ENCODE measurements around the gene GALNTL6.
"Not testable (repeated sequence)": the region's sequence is repeated elsewhere in the genome, so short reads cannot be mapped to it uniquely, and the experiment has no call there.

GALNTL6 gene

DNA sequence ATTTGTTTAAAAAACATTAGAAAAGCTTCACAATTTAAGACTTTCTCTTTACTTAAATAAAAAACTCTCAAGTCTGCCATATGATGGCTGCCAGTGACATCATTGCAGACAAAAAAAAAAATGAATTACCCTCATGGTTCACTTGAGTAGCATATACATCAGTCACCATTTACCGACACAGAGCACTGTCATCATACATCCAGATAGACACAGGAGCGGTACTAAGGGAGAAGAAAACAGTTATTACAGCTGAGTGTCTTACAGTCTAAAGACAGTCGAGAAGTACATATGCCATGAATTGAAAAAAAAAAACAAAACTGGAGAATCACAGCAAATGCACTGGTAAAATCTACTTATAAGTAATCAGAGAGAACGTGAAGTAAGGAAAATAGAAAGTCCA, 949.7 kb downstream of the GALNTL6 start:
- FAIRE-seq, result no peak
- DNase-seq (ENCODE audit: extremely low spot score, insufficient read length, low read depth), result no peak

- FAIRE-seq, result no peak
- DNase-seq (ENCODE audit: extremely low spot score, insufficient read length, low read depth), result no peak
Observed at GRCh38 chr4:172770787-172771186, 957.6 kb downstream of the GALNTL6 start.

DNA sequence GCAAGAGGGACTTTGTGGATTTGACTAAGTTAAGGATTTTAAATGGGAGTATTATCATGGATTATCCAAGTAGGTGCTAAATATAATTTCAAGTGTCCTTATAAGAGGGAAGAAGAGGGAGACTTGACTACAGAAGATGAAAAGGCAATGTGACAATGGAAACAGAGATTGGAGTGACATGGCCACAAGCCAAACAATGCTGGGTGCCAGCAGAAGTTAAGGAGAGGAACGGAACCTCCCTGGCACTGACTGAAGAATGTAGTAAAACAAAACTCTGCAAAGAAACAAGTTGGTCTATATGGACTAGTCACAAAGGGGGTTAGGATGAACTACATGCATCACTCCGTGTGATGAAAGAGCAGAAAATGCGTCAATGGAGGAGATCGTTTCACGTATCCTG, 959.6 kb downstream of the GALNTL6 start:
- FAIRE-seq (no peak), DNase-seq (ENCODE audit: extremely low spot score, insufficient read length, low read depth) (no peak)

GRCh38 chr4:172776203-172776861, 963.1 kb downstream of the GALNTL6 start:
- FAIRE-seq, result no peak
- DNase-seq (ENCODE audit: extremely low spot score, insufficient read length, low read depth), result no peak

- DNase-seq (ENCODE audit: extremely low spot score, insufficient read length, low read depth), result no peak
- FAIRE-seq, result no peak
Observed at GRCh38 chr4:172777729-172778431, 964.7 kb downstream of the GALNTL6 start.

- FAIRE-seq (no peak), DNase-seq (ENCODE audit: extremely low spot score, insufficient read length, low read depth) (no peak)
Observed at GRCh38 chr4:172778583-172778982, 965.4 kb downstream of the GALNTL6 start.

- no peak for FAIRE-seq
- DNase-seq (ENCODE audit: extremely low spot score, insufficient read length, low read depth), result no peak
Observed at GRCh38 chr4:172780566-172781081, 967.4 kb downstream of the GALNTL6 start.

- FAIRE-seq (no peak), DNase-seq (ENCODE audit: extremely low spot score, insufficient read length, low read depth) (no peak)
Observed at GRCh38 chr4:172785613-172786012, 972.4 kb downstream of the GALNTL6 start.

DNA sequence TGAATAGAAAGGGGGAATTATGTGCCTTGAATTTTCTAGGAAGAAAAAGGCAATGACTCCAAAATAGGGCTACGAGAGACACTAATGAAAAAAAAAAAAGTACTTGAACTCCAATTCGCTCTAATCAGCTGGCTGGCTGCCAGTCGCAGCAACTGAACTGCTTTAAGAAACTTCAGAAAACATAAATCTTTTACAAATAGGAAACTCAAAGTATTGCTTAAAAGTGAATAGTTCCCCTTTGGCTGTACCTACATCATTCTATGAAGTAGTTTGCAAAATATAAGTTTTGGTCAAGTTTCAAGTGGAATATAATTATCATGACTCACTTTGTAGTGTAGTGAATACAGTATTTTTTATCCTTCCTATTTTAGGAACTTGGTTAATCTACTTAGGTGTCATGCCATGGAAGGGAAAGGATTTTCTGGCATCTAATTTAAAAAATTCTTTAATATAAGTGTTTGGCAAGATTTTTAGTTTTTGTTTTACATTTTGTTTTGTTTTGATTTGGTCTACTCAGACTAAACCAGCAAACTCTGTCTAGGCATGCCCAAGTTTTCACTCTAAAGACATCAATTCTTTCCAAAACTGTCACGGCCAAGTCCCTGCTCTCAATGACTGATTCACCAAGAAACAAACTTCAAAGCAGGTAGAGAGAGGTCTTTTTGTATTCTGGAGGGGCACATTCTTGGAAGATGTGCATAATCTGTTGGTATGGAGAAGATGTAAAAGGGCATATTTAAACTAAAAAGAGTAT, 973.0 kb downstream of the GALNTL6 start:
- FAIRE-seq (no peak), DNase-seq (ENCODE audit: extremely low spot score, insufficient read length, low read depth) (no peak)

DNA sequence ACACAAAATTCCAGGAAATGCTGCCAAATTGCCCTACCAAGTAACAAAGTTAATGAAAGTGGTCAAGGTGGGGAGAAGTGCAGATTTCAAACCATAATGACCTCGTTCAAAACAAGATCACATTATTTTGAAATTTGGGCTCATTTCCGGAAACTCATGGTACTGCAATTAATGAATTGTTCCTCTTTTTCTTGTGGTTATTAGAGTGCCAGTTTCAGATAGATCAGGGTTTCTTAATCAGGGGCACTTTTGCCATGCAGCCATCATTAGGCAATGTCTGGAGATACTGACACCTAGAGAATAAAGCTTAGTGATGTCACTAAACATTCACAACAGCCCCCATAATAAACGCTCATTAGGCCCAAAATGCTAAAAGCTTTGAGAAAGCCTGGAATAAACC, 973.9 kb downstream of the GALNTL6 start:
- no peak for DNase-seq (ENCODE audit: extremely low spot score, insufficient read length, low read depth)
- FAIRE-seq, result no peak

- no peak for DNase-seq (ENCODE audit: extremely low spot score, insufficient read length, low read depth)
- FAIRE-seq, result no peak
Observed at GRCh38 chr4:172791841-172792240, 978.6 kb downstream of the GALNTL6 start.

DNA sequence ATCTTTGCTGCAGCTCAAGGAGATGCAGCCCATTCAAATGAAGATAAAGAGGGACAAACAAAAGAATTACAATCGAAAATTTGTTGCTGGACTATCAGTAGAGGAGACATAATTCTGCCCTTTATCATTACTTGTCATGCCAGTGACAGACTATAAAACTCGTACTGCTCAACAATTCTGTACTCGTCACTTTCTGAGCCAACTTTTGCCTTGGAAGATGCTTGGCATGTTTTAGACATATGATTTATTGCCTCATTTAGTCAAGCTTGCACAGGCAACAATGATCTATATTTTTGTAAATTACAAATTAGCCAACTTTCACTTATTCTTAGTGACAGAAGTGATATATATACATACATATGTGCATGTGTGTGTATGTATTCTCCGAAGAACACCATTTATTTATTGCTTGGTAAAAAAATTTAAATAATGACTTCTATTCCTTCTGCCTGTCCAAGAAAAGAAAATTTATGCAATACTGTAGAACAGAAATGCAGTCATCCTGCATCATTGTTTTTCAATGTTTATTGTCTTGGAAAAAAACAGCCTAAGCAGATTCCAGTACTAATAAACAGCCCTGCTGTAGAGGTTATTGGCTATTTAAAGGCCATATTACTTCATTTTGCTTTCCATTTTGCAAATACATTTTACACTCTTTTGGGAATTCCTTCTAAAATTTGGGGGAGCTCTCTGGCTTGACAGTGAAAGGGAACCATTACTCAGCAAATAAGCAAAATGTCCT, 980.5 kb downstream of the GALNTL6 start:
- FAIRE-seq, result no peak
- DNase-seq (ENCODE audit: extremely low spot score, insufficient read length, low read depth), result no peak

GRCh38 chr4:172794307-172794703, 981.1 kb downstream of the GALNTL6 start:
- no peak for DNase-seq (ENCODE audit: extremely low spot score, insufficient read length, low read depth)
- no peak for FAIRE-seq

- not testable (repeated sequence) for FAIRE-seq; DNase-seq (ENCODE audit: extremely low spot score, insufficient read length, low read depth)
Observed at GRCh38 chr4:172797281-172797680, 984.1 kb downstream of the GALNTL6 start.

DNA sequence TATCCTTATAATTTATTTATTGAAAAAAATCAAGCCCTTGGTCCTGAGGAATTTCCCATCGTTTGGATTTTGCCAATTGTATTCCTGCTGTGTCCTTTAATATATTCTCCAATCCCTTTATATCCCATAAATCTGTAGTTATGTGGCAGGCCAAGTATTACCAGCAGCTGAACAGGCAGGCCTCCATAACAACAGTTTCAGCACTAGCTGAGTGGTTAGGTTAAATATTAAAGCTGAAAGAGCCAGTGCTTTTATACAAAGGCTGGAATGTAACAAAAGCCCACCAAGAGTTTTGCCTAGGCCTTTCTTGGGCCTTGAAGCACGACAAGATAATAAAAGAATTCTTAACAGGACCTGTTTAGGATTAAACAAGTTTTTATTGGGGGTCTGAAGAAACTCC, 988.8 kb downstream of the GALNTL6 start:
- no peak for FAIRE-seq
- no peak for DNase-seq (ENCODE audit: extremely low spot score, insufficient read length, low read depth)

DNA sequence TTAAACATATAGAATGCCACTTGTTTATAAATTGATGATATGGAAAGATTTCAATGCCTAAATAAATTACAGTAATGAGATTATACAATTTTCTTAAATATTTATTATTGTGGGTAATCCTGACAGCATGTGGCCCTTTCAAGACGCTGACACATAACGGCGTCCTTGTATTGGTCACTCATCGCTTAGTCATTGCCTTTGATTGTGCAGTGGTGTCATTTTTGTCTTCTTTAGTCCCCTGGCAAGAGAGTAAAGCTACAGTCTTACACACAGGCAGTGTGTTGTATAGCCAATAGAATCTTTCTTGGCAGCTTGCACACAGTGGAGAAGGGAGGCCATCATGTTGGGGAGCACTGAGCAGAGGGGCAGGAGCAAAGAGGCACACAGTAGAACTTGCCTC, 993.6 kb downstream of the GALNTL6 start:
- DNase-seq (ENCODE audit: extremely low spot score, insufficient read length, low read depth) (no peak), FAIRE-seq (no peak)

- no peak for FAIRE-seq
- no peak for DNase-seq (ENCODE audit: extremely low spot score, insufficient read length, low read depth)
Observed at GRCh38 chr4:172808196-172808595, 995.0 kb downstream of the GALNTL6 start.

GRCh38 chr4:172809319-172809718, 996.1 kb downstream of the GALNTL6 start:
- FAIRE-seq (no peak), DNase-seq (ENCODE audit: extremely low spot score, insufficient read length, low read depth) (no peak)

- DNase-seq (ENCODE audit: extremely low spot score, insufficient read length, low read depth) (peak; percentile 28), FAIRE-seq (peak; percentile 92)
Observed at GRCh38 chr4:172813359-172813923, 1000.2 kb downstream of the GALNTL6 start.
